K562 (cell line): ENCODE measurements around the gene SLC15A3.

Experiments
- CHD1 ChIP-seq: fragments of 200-600 bp; sonication (generic); IDR thresholded peaks from one replicate; pipeline ENCODE4 v1.6.1; 2012; ENCODE audit warnings: mild to moderate bottlenecking, moderate library complexity, low read length, inconsistent platforms
- EP300 ChIP-seq: IDR thresholded peaks from 2 replicates; pipeline ENCODE4 v1.6.1; 2012; ENCODE audit warnings: low read length, improper control_type of control experiment
- PBX2 ChIP-seq, 2 experiments: IDR thresholded peaks in 1 of 2; conservative IDR thresholded peaks in 1 of 2; 2 replicates each; pipeline ENCODE4 v1.6.1; 2016; ENCODE audit warnings: low read depth in 2 of 2, mild to moderate bottlenecking in 1 of 2, missing compliant biosample characterization in 1 of 2, missing genetic modification characterization in 1 of 2, moderate library complexity in 1 of 2
- POLR2G ChIP-seq: fragments of 200-400 bp; formaldehyde crosslinking; IDR thresholded peaks from 2 replicates; pipeline ENCODE4 v1.6.1; 2017; ENCODE audit warnings: low read depth, mild to moderate bottlenecking, antibody characterized with exemption, low read length, moderate library complexity
- ZSCAN29 ChIP-seq: fragments of 450-650 bp; IDR thresholded peaks from 2 replicates; pipeline ENCODE4 v1.6.1; 2017

- no peak for TF ChIP-seq ZSCAN29
- TF ChIP-seq PBX2 (CRISPR knock-in tag; IDR thresholded peaks at IDR 0.05; ENCODE audit: low read depth) = no peak
- TF ChIP-seq PBX2 (tag; conservative IDR thresholded peaks at IDR 0.05; ENCODE audit: low read depth) = no peak
- TF ChIP-seq POLR2G = peak; percentile 83
- TF ChIP-seq EP300 = 0 out of 2 replicates have a peak, but pooled peaks have one; percentile 16
- peak; percentile 58 for TF ChIP-seq CHD1
Observed at GRCh38 chr11:60913793-60914632, 38.0 kb downstream of the SLC15A3 start, which contains the start of gene TMEM109.
